ENCODE results near the gene NOTUM. TPM values are rescaled to one million over a fixed set of nuclear protein-coding genes. Genes with fewer than 3 reads are reported as not detected.

Gene NOTUM
- total and polyA plus RNA-seq, 10 of the 15 experiments (the other 5 are each of a cell fraction or from before 2014, with no cell fraction given), result 0.04 to 0.13 TPM; not detected in 8

DNA sequence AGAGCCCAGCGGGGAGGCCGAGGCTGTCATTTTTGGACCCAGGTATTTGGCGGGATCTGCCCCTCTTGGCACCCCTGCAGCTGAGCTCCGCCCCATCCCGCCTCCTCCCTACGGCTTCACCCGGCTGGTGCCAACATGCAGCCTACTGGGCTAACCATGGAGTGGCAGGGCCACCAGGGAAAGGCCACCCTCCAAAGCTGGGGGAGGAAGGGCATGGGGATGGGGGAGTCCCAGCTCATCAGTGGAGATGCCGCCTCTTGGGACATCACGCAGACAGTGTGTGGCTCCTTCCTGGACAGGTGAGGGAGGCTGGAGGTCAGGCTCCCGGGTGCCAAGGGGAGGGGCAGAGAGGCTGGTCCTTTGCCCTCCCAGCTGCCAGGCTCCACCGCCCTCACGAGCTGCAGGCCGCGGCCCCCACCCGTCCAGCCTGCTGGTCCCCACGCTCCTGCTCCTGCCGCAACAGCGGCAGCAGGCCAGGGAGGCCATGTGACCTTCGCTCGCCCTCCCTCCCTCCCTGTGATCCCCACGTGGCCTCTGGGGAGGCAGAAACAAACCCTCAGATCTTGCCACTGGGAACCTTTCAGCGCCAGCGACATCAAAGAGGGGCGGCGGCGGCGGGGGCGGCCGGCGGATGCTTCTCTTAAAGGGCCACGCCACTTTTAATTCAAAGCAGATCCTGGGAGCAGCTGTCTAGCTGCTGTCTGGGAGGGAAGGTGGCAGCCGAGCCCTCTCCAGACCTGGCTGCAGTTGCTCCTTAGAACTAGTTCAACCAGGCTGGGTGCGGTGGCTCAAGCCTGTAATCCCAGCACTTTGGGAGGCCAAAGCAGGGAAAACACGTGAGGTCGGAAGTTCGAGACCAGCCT, 6.8 kb upstream of the NOTUM start (continued):
- TF ChIP-seq, protein P1, sequence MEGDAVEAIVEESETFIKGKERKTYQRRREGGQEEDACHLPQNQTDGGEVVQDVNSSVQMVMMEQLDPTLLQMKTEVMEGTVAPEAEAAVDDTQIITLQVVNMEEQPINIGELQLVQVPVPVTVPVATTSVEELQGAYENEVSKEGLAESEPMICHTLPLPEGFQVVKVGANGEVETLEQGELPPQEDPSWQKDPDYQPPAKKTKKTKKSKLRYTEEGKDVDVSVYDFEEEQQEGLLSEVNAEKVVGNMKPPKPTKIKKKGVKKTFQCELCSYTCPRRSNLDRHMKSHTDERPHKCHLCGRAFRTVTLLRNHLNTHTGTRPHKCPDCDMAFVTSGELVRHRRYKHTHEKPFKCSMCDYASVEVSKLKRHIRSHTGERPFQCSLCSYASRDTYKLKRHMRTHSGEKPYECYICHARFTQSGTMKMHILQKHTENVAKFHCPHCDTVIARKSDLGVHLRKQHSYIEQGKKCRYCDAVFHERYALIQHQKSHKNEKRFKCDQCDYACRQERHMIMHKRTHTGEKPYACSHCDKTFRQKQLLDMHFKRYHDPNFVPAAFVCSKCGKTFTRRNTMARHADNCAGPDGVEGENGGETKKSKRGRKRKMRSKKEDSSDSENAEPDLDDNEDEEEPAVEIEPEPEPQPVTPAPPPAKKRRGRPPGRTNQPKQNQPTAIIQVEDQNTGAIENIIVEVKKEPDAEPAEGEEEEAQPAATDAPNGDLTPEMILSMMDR (IDR thresholded peaks at IDR 0.05 in 2 of 3, conservative IDR thresholded peaks at IDR 0.05 in 1 of 3; ENCODE audit: control insufficient read depth in 2 of 3, extremely low read depth in 1 of 3, insufficient read depth in 1 of 3, low read depth in 3 of 3, low read length in 3 of 3), result no peak
- TF ChIP-seq HDGF (IDR thresholded peaks at IDR 0.05), result peak; percentile 73
- TF ChIP-seq IRF4 (IDR thresholded peaks at IDR 0.05; ENCODE audit: low read depth, low read length), result no peak
- TF ChIP-seq RAD21 (IDR thresholded peaks at IDR 0.05; ENCODE audit: insufficient read depth, low read depth, low read length), result no peak
- no peak for TF ChIP-seq NFYA (IDR thresholded peaks at IDR 0.05; ENCODE audit: borderline replicate concordance, low read depth, low read length)
- no peak for TF ChIP-seq SUPT20H (IDR thresholded peaks at IDR 0.05; ENCODE audit: borderline replicate concordance, control insufficient read depth, low read depth, low read length)
- no peak for TF ChIP-seq JUND (IDR thresholded peaks at IDR 0.05; ENCODE audit: low read depth, low read length)
- TF ChIP-seq RAD51 (IDR thresholded peaks at IDR 0.05), result peak; percentile 91
- no peak for TF ChIP-seq SMC3 (IDR thresholded peaks at IDR 0.05; ENCODE audit: borderline replicate concordance, low read length)
- 0 out of 2 replicates have a peak, but pooled peaks have one; percentile 19 for TF ChIP-seq TCF3 (IDR thresholded peaks at IDR 0.05; ENCODE audit: borderline replicate concordance, insufficient read depth, low read depth, low read length)
- no peak for TF ChIP-seq FOXM1 (IDR thresholded peaks at IDR 0.05; ENCODE audit: low read depth, low read length)
- no peak for TF ChIP-seq CBX5 (IDR thresholded peaks at IDR 0.05; ENCODE audit: low read depth)
- peak in 1 of 2 experiments; percentile 98; a peak in 2 of 3 replicates for TF ChIP-seq EGR1 (IDR thresholded peaks at IDR 0.05; ENCODE audit: borderline replicate concordance in 1 of 2, low read depth in 2 of 2, low read length in 2 of 2)
- TF ChIP-seq, protein P2, sequence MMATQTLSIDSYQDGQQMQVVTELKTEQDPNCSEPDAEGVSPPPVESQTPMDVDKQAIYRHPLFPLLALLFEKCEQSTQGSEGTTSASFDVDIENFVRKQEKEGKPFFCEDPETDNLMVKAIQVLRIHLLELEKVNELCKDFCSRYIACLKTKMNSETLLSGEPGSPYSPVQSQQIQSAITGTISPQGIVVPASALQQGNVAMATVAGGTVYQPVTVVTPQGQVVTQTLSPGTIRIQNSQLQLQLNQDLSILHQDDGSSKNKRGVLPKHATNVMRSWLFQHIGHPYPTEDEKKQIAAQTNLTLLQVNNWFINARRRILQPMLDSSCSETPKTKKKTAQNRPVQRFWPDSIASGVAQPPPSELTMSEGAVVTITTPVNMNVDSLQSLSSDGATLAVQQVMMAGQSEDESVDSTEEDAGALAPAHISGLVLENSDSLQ (IDR thresholded peaks at IDR 0.05), result 0 out of 2 replicates have a peak, but pooled peaks have one; percentile 30
- TF ChIP-seq GABPA (IDR thresholded peaks at IDR 0.05; ENCODE audit: low read depth), result no peak
- TF ChIP-seq RB1 (IDR thresholded peaks at IDR 0.05; ENCODE audit: borderline replicate concordance), result no peak
- TF ChIP-seq EED (IDR thresholded peaks at IDR 0.05; ENCODE audit: low read depth), result no peak
- TF ChIP-seq, protein P3, sequence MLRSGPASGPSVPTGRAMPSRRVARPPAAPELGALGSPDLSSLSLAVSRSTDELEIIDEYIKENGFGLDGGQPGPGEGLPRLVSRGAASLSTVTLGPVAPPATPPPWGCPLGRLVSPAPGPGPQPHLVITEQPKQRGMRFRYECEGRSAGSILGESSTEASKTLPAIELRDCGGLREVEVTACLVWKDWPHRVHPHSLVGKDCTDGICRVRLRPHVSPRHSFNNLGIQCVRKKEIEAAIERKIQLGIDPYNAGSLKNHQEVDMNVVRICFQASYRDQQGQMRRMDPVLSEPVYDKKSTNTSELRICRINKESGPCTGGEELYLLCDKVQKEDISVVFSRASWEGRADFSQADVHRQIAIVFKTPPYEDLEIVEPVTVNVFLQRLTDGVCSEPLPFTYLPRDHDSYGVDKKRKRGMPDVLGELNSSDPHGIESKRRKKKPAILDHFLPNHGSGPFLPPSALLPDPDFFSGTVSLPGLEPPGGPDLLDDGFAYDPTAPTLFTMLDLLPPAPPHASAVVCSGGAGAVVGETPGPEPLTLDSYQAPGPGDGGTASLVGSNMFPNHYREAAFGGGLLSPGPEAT (IDR thresholded peaks at IDR 0.05; ENCODE audit: low read depth), result peak; percentile 81
- peak; percentile 76 for TF ChIP-seq POLR2A (IDR thresholded peaks at IDR 0.05; ENCODE audit: low read depth, low read length)
- peak; percentile 66 for TF ChIP-seq MEF2B (IDR thresholded peaks at IDR 0.05; ENCODE audit: partially characterized antibody, poor library complexity, severe bottlenecking)
- no peak for TF ChIP-seq FOXK2 (IDR thresholded peaks at IDR 0.05)
- TF ChIP-seq, protein P4, sequence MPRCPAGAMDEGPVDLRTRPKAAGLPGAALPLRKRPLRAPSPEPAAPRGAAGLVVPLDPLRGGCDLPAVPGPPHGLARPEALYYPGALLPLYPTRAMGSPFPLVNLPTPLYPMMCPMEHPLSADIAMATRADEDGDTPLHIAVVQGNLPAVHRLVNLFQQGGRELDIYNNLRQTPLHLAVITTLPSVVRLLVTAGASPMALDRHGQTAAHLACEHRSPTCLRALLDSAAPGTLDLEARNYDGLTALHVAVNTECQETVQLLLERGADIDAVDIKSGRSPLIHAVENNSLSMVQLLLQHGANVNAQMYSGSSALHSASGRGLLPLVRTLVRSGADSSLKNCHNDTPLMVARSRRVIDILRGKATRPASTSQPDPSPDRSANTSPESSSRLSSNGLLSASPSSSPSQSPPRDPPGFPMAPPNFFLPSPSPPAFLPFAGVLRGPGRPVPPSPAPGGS (IDR thresholded peaks at IDR 0.05; ENCODE audit: borderline replicate concordance, insufficient read depth, low read depth, low read length, poor library complexity, severe bottlenecking), result no peak
- TF ChIP-seq CEBPB (IDR thresholded peaks at IDR 0.05; ENCODE audit: borderline replicate concordance in 1 of 2, low read depth in 2 of 2, low read length in 2 of 2), result no peak
- TF ChIP-seq MYB (IDR thresholded peaks at IDR 0.05; ENCODE audit: borderline replicate concordance, low read depth, low read length), result no peak
